Stimulated activated CD8-positive, alpha-beta memory T cell treated with anti-CD3 and anti-CD28 coated beads, Interleukin-7, amount 100 ng/mL, for 1 hour (primary cell): ENCODE measurements around the gene CFAP90.

Experiments
- DNase-seq, 2 donors: peaks; one replicate each; pipeline ENCODE4 v3.0.0-alpha.2; 2020; ENCODE audit warnings: low read depth in 2 of 2

The CFAP90 gene

DNA sequence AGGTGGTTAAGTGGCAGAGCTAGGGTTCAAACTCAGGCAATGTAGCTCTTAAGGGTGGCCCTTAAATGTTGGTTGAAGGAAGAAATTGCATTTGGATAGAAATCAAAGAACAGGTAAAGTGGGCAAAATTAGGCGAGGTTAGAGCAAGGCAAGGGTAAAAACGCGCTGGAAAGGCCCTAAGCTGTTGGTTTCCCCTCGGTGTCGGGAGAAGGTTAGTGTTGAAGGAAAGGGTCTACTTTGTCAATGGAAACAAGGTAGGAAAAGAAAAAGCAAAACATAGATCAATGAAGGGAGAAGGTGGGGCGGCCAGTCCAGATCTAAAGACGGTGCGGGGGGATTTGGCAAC, 17.5 kb upstream of the CFAP90 start:
- no peak for DNase-seq

DNA sequence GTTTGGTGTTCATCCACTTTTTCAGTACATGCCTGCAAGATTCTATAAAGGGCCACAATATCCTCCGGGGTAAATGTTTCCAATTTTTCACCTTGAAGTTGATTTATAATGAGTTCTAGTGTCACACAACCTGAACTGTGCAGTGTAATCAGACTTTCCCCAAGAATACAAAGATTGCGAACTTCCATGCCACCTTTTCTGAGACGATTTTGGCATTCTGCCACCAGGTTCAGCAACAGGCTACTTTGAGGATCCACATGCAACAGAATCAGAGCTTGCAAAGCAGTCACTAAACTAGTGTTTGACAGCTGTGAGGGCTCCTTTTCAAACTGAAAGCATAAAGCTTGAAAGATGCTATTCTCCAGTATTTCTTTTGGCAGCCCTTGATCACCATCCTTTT, 16.3 kb upstream of the CFAP90 start:
- no peak for DNase-seq

DNA sequence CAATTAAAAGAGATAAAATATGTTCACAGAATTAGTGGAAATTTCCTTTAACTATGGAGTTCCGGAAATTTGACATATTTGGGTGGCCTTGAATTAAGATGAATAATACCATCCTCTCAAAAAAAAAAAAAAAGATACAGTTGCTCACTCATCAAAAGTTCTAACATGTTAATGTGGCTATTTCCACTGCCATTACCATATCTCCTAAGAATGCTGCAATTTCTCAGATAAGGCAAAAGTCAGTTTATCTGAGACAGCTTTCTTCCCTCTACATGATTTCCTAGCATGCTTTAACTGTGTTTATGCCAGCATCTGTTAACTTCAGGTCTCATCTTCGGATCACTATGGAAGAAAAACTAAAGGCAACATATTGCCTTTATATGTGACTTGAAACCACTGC, 15.3 kb upstream of the CFAP90 start:
- no peak for DNase-seq

DNA sequence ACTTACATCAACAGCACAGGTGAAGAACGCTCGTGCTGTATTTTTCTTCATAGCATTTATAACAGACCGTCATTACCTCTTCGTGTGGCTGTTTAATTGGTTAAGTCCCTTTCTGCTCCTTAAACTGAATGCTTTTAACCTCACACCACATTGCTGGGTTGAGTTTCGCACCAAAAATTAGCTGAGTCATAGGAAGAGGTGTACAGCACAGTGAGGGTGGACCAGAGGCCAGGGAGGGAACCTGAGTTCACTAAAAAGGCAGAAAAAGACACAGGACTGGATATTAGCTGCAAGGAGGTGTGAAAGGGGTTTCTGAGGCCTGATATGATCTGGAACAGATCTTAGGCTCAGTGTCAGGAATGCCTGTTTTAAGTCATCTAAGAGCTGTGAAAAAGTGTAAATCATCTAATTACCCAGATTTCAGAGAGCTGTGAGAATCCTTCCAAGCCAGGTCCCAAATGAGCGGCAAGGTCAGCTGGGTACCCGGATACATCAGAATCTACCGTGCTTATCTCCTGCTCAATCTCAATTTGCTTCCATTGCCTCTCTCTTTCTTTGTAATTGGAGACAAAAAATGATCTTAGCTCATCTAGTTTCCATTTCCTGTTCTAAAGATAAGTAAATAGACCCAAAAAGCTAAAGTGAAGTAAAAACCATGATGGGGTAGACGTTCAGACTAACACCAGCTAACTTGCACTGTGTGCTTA, 7.1 kb upstream of the CFAP90 start:
- DNase-seq: no peak

DNA sequence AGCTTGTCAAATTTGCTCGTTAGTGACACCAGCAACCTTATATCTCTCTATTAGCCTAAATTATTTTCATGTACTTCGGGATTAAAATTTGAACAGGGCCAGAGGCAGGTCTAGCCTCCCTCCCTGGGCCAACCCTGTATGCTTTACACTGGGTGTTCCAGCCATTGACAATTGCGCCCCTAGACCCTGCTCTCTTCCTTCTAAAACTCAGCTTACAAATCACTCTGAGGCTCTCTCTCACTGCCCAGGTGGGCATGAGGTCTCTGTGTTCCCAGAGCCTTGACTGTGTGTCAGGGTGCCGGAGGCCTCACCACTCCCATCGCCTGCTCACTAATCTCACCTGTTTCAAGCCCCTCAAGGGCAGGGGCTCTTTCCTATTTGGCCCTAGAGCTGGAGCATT, 6.4 kb upstream of the CFAP90 start:
- no peak for DNase-seq

- DNase-seq: no peak
These were observed 5.9 kb upstream of the CFAP90 start for GRCh38 chr5:7856855-7857254.

DNA sequence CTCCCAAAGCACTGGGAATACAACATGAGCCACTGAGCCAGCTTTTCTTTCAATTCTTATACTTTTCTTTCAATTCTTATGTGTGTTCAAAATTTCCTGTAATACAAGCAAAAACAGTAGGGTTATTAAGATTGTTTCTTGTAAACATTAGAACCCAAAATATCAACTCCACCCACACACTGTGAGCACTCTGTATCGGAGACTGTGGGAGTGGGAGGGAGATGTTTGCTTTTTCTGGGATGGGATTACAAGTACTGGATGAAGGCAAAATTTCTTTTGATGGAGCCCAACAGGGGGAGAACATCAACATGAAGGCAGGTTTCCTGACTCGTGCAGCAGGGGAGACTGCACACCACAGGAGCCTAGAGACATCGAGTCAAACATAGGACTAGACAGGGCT, 4.7 kb upstream of the CFAP90 start:
- DNase-seq: no peak

DNA sequence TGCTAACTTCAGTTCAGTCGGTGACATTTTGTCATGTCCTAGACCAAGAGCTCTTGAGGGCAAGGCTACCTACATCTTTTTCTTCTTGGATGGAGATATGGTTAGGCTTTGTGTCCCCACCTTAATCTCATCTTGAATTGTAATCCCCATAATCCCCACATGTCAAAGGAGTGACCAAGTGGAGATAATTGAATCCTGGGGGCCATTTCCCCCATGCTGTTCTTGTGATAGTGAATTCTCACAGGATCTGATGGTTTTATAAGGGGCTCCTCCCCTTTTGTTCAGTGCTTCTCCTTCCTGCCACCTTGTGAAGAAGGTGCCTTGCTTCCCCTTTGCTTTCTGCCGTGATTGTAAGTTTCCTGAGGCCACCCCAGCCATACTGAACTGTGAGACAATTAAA, 2.1 kb upstream of the CFAP90 start:
- no peak for DNase-seq

GRCh38 chr5:7852542-7852941, 1.6 kb upstream of the CFAP90 start:
- DNase-seq: no peak

DNA sequence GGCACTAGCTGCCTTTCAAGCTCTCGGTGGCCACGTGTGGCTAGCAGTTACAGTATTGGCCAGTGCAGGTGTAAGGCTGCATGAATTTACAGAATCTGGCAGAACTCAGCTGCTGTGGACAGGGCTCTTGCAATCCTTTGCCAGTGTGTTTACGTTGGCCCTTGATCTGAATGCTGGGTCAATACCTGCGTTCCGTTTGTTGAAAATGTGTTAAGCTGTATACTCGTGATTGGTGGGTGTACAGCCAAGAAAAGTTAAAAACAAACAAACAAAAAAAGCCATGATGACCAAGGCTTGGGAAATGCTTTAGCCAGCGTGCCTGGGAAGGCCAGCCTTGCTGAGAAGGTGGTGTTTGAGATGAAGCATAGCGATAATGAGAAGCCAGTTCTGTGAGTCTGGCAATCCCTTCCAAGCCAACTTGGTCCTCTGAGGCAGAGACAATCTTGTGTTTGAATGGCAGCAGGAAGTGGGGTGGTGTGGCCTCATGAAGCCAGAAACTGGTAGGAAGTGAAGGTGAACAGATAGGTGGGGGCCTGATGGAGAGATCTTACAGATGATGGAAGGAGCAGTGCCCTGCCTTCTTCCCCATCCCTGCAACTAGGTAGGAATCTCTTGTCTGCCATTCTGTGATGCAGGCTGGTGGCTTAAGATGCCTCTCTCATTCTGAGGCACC, 820 bp upstream of the CFAP90 start:
- DNase-seq: no peak

GRCh38 chr5:7851240-7851592, 283 bp upstream of the CFAP90 start:
- no peak for DNase-seq

DNA sequence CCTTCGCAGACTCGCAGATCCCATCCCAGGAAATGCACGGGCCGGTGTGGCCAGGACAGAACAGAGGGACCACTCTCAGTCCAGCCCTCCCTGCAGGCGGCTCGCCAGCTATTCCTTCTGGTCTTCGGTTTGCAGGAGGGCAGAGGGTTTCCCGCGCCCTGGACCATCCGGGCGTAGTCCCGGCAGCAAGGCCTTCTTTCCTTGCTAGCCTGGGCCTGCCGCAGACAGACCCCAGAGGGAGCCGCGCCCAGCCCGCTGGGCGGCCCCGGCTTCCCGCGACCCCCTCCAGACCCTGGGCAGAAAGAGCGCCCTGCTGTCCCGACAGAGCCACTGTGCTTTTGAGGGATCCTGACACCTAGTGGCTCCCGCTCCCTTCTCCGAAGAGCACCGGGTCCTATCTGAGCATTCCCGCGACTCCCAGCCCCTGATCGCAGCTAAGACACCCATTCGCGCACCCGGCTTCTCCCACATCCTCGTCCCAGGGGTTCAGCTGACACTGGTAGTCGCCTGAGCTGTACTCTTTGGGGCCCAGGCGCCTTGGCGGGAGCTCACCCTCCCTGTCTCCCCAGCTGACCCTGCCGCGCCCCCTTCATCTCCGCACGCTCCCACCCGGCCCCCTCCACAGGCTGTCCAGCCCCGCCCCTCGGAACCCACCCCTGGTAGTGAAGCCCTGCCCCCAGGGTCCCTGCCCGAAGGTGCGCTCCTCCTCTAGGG, 1.1 kb downstream of the CFAP90 start:
- DNase-seq: no peak

- DNase-seq: no peak
These were observed 2.6 kb downstream of the CFAP90 start for GRCh38 chr5:7848296-7848695.

GRCh38 chr5:7846327-7846726, 4.6 kb downstream of the CFAP90 start:
- DNase-seq: no peak

- DNase-seq: no peak
These were observed 5.4 kb downstream of the CFAP90 start for GRCh38 chr5:7845557-7845956.

DNA sequence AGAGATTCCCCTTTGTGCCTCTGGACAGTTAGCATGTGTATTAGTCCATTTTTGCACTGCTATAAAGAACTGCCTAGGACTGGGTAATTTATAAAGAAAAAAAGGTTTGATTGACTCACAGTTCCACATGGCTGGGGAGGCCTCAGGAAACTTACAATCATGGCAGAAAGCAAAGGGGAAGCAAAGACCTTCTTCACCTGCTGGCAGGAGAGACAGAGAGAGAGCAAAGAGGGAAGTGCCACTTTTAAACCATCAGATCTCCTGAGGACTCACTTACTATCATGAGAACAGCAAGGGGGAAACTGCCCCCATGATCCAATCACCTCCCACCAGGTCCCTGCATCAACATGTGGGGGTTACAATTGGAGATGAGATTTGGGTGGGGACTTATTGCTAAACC, 6.0 kb downstream of the CFAP90 start:
- no peak for DNase-seq

- DNase-seq: no peak
These were observed 8.4 kb downstream of the CFAP90 start for GRCh38 chr5:7842531-7842930.

- no peak for DNase-seq
These were observed 13.5 kb downstream of the CFAP90 start for GRCh38 chr5:7837403-7837802.

DNA sequence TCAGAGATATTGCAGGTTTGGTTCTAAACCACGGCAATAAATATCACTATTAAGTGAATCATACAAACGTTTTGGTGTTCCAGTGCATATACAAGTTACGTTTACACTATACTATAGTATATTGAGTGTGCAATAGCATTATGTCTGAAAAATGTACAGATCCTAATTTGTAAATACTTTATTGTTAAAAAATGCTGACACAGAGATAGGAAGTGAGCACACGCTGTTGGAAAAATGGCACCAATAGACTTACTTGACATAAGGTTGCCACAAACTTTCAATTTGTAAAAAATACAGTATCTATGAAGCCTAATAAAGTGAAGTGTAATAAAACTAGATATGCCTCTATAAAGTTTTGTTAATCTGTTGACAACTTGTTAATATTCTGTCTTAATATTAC, 16.0 kb downstream of the CFAP90 start:
- no peak for DNase-seq

DNA sequence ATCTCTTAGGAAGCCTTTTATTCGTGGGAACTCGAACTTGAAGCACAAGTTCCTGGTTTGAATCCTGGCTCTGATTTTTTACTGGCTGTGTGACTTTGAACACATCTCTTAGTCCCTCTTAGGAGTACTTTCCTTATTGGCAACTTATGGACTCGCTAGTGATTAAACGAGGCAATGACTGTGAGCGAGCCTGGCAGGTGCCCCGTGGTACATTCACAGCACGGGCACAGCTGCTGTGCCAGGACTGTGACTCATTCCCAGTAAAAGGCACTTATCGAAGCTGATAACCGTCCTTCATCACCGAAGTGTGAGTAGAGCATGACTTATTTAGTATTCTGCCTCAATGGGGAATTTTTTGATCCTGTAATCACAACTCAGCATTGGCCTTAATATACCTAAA, 22.7 kb downstream of the CFAP90 start:
- DNase-seq: no peak

GRCh38 chr5:7827610-7828009, 23.3 kb downstream of the CFAP90 start:
- no peak for DNase-seq

- DNase-seq: no peak
These were observed 25.3 kb downstream of the CFAP90 start for GRCh38 chr5:7825630-7826029.

DNA sequence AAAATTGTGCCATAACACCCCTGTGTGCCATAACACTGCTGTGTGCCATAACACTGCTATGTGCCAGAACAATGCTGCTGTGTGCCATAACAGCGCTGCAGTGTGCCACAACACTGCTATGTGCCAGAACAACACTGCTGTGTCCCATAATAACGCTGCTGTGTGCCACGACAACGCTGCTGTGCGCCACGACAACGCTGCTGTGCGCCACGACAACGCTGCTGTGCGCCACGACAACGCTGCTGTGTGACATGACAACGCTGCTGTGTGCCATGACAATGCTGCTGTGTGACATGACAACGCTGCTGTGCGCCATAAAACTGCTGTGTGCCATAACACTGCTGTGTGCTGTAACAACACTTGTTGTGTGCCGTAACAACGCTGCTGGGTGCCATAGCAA, 25.9 kb downstream of the CFAP90 start:
- no peak for DNase-seq
